Right renal cortex interstitium (tissue), 3 donors: ENCODE data around the gene FBXL19. TPM values are rescaled to one million over a fixed set of nuclear protein-coding genes. Genes with fewer than 3 reads are reported as not detected.

Source experiments
- polyA plus RNA-seq, 3 donors: library from polyadenylated mRNA; unstranded; fragments of 120-200 nt; gene quantifications; one replicate each; pipeline ENCODE4 v1.2.1, GENCODE V29; 2013; ENCODE audit not compliant: insufficient read length in 3 of 3

FBXL19 gene
- polyA plus RNA-seq, 3 donors, result 16.1 to 20.5 (median 18.0) TPM

Other genes starting within 250 kb of the FBXL19 start
- gene SRCAP, start 224.4 kb upstream of the FBXL19 start, polyA plus RNA-seq, result 10 to 100 TPM; 27.6 to 31.4 (median 28.2) TPM
- 10 to 100 TPM; 21.6 to 23.6 (median 23.0) TPM for gene PHKG2, start 175.1 kb upstream of the FBXL19 start, polyA plus RNA-seq
- 1 to 10 TPM; 7.8 to 8.2 (median 7.9) TPM for gene CFAP119, start 161.5 kb upstream of the FBXL19 start, polyA plus RNA-seq
- 100 to 1,000 TPM; 111 to 123 (median 113) TPM for gene RNF40, start 161.2 kb upstream of the FBXL19 start, polyA plus RNA-seq
- gene ZNF629, start 136.4 kb upstream of the FBXL19 start, polyA plus RNA-seq, result 10 to 100 TPM; 25.7 to 26.9 (median 26.8) TPM
- 10 to 100 TPM; 35.8 to 40.7 (median 39.3) TPM for gene BCL7C, start 29.5 kb upstream of the FBXL19 start, polyA plus RNA-seq
- gene CTF1, start 27.0 kb upstream of the FBXL19 start, polyA plus RNA-seq, result 1 to 10 TPM; 6.7 to 7.4 (median 6.7) TPM
- 10 to 100 TPM; 18.0 to 19.6 (median 19.2) TPM for gene ORAI3, start 25.5 kb downstream of the FBXL19 start, polyA plus RNA-seq
- 10 to 100 TPM; 13.0 to 14.4 (median 13.2) TPM for gene SETD1A, start 34.2 kb downstream of the FBXL19 start, polyA plus RNA-seq
- gene HSD3B7, start 61.6 kb downstream of the FBXL19 start, polyA plus RNA-seq, result 1 to 10 TPM; 7.3 to 8.9 (median 8.3) TPM
- 1 to 10 TPM in 2 of 3 donors, under 1 TPM in 1; 0.89 to 1.3 (median 1.0) TPM for gene STX1B, start 87.1 kb downstream of the FBXL19 start, polyA plus RNA-seq
- 10 to 100 TPM; 33.9 to 36.1 (median 34.4) TPM for gene STX4, start 110.0 kb downstream of the FBXL19 start, polyA plus RNA-seq
- 1 to 10 TPM; 3.2 to 4.1 (median 3.7) TPM for gene ZNF668, start 150.7 kb downstream of the FBXL19 start, polyA plus RNA-seq
- 10 to 100 TPM; 10.8 to 11.9 (median 11.7) TPM for gene ZNF646, start 150.8 kb downstream of the FBXL19 start, polyA plus RNA-seq
- under 1 TPM; 0.44 to 0.82 (median 0.60) TPM for gene PRSS53, start 165.4 kb downstream of the FBXL19 start, polyA plus RNA-seq
- 10 to 100 TPM; 65.6 to 75.1 (median 75.1) TPM for gene VKORC1, start 171.2 kb downstream of the FBXL19 start, polyA plus RNA-seq
- 10 to 100 TPM; 32.4 to 37.6 (median 35.1) TPM for gene BCKDK, start 184.8 kb downstream of the FBXL19 start, polyA plus RNA-seq
- 10 to 100 TPM; 57.7 to 66.8 (median 58.0) TPM for gene KAT8, start 194.1 kb downstream of the FBXL19 start, polyA plus RNA-seq
- gene PRSS8, start 212.2 kb downstream of the FBXL19 start, polyA plus RNA-seq, result 10 to 100 TPM; 48.9 to 59.4 (median 52.4) TPM
- 1 to 10 TPM in 2 of 3 donors, under 1 TPM in 1; 0.78 to 1.4 (median 1.2) TPM for gene PRSS36, start 226.5 kb downstream of the FBXL19 start, polyA plus RNA-seq